Endothelial cell of umbilical vein (primary cell): ENCODE measurements around the gene QRICH2. TPM values are rescaled to one million over a fixed set of nuclear protein-coding genes. Genes with fewer than 3 reads are reported as not detected.

ENCODE experiments used
- BruUV-seq: library from RNA; stranded (reverse); fragments of 400-500 nt; replicated peaks from 2 replicates; lab custom pipeline; 2021; lab: Mats Ljungman, UMichigan
- CTCF ChIA-PET: fragments of 300-600, 350-600 bp; sonication (Branson Sonifier 250); formaldehyde crosslinking; loops from one replicate; lab custom pipeline; 2021; ENCODE audit warnings: antibody characterized with exemption, inconsistent platforms; lab: Charles Lee
- POLR2A ChIA-PET: fragments of 300-600, 350-600 bp; sonication (Branson Sonifier 250); formaldehyde crosslinking; loops from one replicate; lab custom pipeline; 2021; ENCODE audit warnings: antibody characterized with exemption, inconsistent platforms; lab: Charles Lee
- DNase-seq: peaks from one replicate; pipeline ENCODE4 v3.0.0-alpha.2; 2011; ENCODE audit warnings: low read depth, low spot score
- FAIRE-seq: peaks from 2 replicates; lab custom pipeline; 2011; peaks lifted over from hg19 to GRCh38; lab: Jason Lieb, UNC
- H2AFZ ChIP-seq: 2 replicates; pipeline ENCODE4 v1.6.0; 2012; ENCODE audit warnings: low read depth, low read length, control low read depth, inconsistent platforms
- H3K27ac ChIP-seq: 2 replicates; pipeline ENCODE4 v1.5.1; 2011; ENCODE audit warnings: low read depth, mild to moderate bottlenecking, control low read depth, low read length, moderate library complexity; ENCODE audit not compliant: insufficient read depth
- H3K27me3 ChIP-seq, 2 experiments: 2 replicates each; pipeline versions ENCODE4 v1.6.0 to v1.6.1; 2011; ENCODE audit warnings: low read length in 2 of 2, mixed read lengths in 1 of 2; ENCODE audit not compliant: control insufficient read depth in 2 of 2, insufficient read depth in 2 of 2
- H3K36me3 ChIP-seq, 2 experiments: 2 replicates in 1 of 2; 3 replicates in 1 of 2; pipeline ENCODE4 v1.5.1; 2011; ENCODE audit warnings: low read length in 2 of 2, mild to moderate bottlenecking in 1 of 2, moderate library complexity in 1 of 2; ENCODE audit not compliant: control insufficient read depth in 2 of 2, insufficient read depth in 2 of 2; ENCODE audit errors: extremely low read depth in 1 of 2
- H3K4me1 ChIP-seq: 3 replicates; pipeline ENCODE4 v1.5.1; 2011; ENCODE audit warnings: mild to moderate bottlenecking, low read length; ENCODE audit not compliant: control insufficient read depth, insufficient read depth; ENCODE audit errors: extremely low read depth
- H3K4me2 ChIP-seq: 2 replicates; pipeline ENCODE4 v1.6.1; 2011; ENCODE audit warnings: low read length, control low read depth, mixed read lengths; ENCODE audit not compliant: insufficient read depth
- H3K4me3 ChIP-seq, 3 experiments: fragments of 200-600 bp in 1 of 3; sonication (generic), shearing (Covaris generic) in 1 of 3; replicated peaks in 1 of 3; 2 replicates each; pipeline ENCODE4 v1.5.1; 2011 to 2016; ENCODE audit warnings: control low read depth in 3 of 3, low read length in 3 of 3, mild to moderate bottlenecking in 2 of 3, inconsistent platforms in 1 of 3, low read depth in 1 of 3, moderate library complexity in 1 of 3; ENCODE audit not compliant: insufficient read depth in 1 of 3
- H3K79me2 ChIP-seq: 2 replicates; pipeline ENCODE4 v1.6.0; 2012; ENCODE audit warnings: low read length, inconsistent platforms; ENCODE audit not compliant: control insufficient read depth, insufficient read depth
- H3K9ac ChIP-seq: replicated peaks from 2 replicates; pipeline ENCODE3; 2011; ENCODE audit warnings: low read length, control low read depth; ENCODE audit not compliant: insufficient read depth; ENCODE audit errors: extremely low read depth
- H3K9me1 ChIP-seq: replicated peaks from 3 replicates; pipeline ENCODE4 v1.6.0; 2011; ENCODE audit warnings: mild to moderate bottlenecking, low read length; ENCODE audit not compliant: control insufficient read depth, insufficient read depth; ENCODE audit errors: extremely low read depth
- H3K9me3 ChIP-seq: replicated peaks from 2 replicates; pipeline ENCODE4 v1.5.1; 2012; ENCODE audit warnings: low read length, inconsistent platforms; ENCODE audit not compliant: control insufficient read depth, insufficient read depth
- H4K20me1 ChIP-seq: replicated peaks from 2 replicates; pipeline ENCODE3; 2011; ENCODE audit warnings: mild to moderate bottlenecking, low read length; ENCODE audit not compliant: control insufficient read depth, insufficient read depth; ENCODE audit errors: extremely low read depth
- EZH2 ChIP-seq: IDR thresholded peaks from 2 replicates; pipeline ENCODE4 v1.6.1; 2012; ENCODE audit warnings: borderline replicate concordance, low read depth, mild to moderate bottlenecking, moderate library complexity, low read length, inconsistent platforms; ENCODE audit not compliant: severe bottlenecking
- FOS ChIP-seq: IDR thresholded peaks from 2 replicates; pipeline ENCODE4 v1.6.1; 2011; ENCODE audit warnings: mild to moderate bottlenecking, low read length, moderate library complexity, borderline replicate concordance; ENCODE audit not compliant: insufficient read depth
- GATA2 ChIP-seq: IDR thresholded peaks from 2 replicates; pipeline ENCODE4 v1.7.0; 2011; ENCODE audit warnings: low read depth, mild to moderate bottlenecking, moderate library complexity, mixed read lengths, low read length; ENCODE audit not compliant: insufficient read length, insufficient read depth
- JUN ChIP-seq: IDR thresholded peaks from 2 replicates; pipeline ENCODE4 v1.6.1; 2011; ENCODE audit warnings: borderline replicate concordance, low read depth; ENCODE audit not compliant: insufficient read length, insufficient read depth
- MAX ChIP-seq: IDR thresholded peaks from 2 replicates; pipeline ENCODE4 v1.6.1; 2011; ENCODE audit not compliant: insufficient read depth, insufficient read length
- MYC ChIP-seq: IDR thresholded peaks from one replicate; pipeline ENCODE4 v1.6.1; 2011; ENCODE audit warnings: mild to moderate bottlenecking, low read depth, low read length
- POLR2A ChIP-seq: IDR thresholded peaks from 2 replicates; pipeline ENCODE4 v1.6.1; 2012; ENCODE audit warnings: low read depth, mild to moderate bottlenecking, control low read depth, low read length
- POLR2AphosphoS5 ChIP-seq: IDR thresholded peaks from 2 replicates; pipeline ENCODE4 v1.6.1; 2012; ENCODE audit warnings: low read depth, mild to moderate bottlenecking, control low read depth, low read length, moderate library complexity; ENCODE audit not compliant: insufficient read depth
- dilution Hi-C: fragments of 300-500 bp; cut with MboI; formaldehyde crosslinking; loops from one replicate; pipeline ENCODE4 v1.15.0; 2019; ENCODE audit warnings: low sequenced_read_pairs; ENCODE audit not compliant: extremely low pct_ligation_motif_present
- intact Hi-C: fragments of 100-400 bp; cut with micrococcal nuclease; formaldehyde crosslinking; loops from one replicate; pipeline ENCODE4 v1.10.0; 2022
- polyA plus RNA-seq, 4 experiments: library from polyadenylated mRNA; depleted of rRNA in 3 of 4; stranded (reverse) in 3 of 4; unstranded in 1 of 4; fragments of >200 nt; gene quantifications; 2 replicates each; pipeline versions ENCODE4 v1.2.1 to v1.2.3, GENCODE V29; 2011 to 2012; ENCODE audit warnings: missing spikeins in 1 of 4
- total RNA-seq: library from RNA; stranded (reverse); gene quantifications from 2 replicates; pipeline ENCODE4 v1.2.3, GENCODE V29; 2021
- TF ChIP-seq, protein P1 (sequence below), 2 donors: IDR thresholded peaks; 1 replicate in 1 of 2; 2 replicates in 1 of 2; pipeline ENCODE4 v1.5.1; 2011; ENCODE audit warnings: low read length in 2 of 2, mild to moderate bottlenecking in 2 of 2, moderate library complexity in 2 of 2, control low read depth in 1 of 2, inconsistent platforms in 1 of 2, low read depth in 1 of 2; ENCODE audit not compliant: insufficient read depth in 1 of 2; ENCODE audit errors: extremely low read depth in 1 of 2

Gene QRICH2
- total and polyA plus RNA-seq, 2 donors (not counting 3 experiments of a cell fraction or from before 2014, with no cell fraction given), result 6.7 to 9.6 TPM

- CTCF ChIA-PET, result interaction anchor here (1.0 to 2.8 kb wide), 4 partner anchors 37 to 83 kb away, joined by 3 to 21 read pairs (median 7); partner anchors contain the start of gene SPHK1
- Histone ChIP-seq H3K9me1 (no peaks in the 10 kb centered on the region), H3K9me3 (no peaks in the 10 kb centered on the region), H3K27me3 (no peaks in the 10 kb centered on the region), H2AFZ (no peak overlapping the region), H3K4me3 (peak overlapping the region in 1 of 3 experiments; percentile 23), H4K20me1 (peaks cover 2% of the 10 kb centered on the region), H3K9ac (peak overlapping the region; percentile 53), H3K79me2 (peaks cover 2% of the 10 kb centered on the region), H3K27ac (peak overlapping the region; percentile 71), H3K4me2 (peak overlapping the region; percentile 68), H3K36me3 (peaks cover 15 to 25% of the 10 kb centered on the region in 2 experiments), H3K4me1 (peaks cover 30% of the 10 kb centered on the region)
- POLR2A ChIA-PET, result interaction anchor here (0.6 to 1.6 kb wide), 4 partner anchors 20 to 71 kb away, joined by 3 to 8 read pairs (median 5); partner anchors contain the start of genes PRPSAP1 and SPHK1
- TSS peak; percentile 70 for BruUV-seq
- peak; percentile 98 for TF ChIP-seq GATA2
- TF ChIP-seq, protein P1, sequence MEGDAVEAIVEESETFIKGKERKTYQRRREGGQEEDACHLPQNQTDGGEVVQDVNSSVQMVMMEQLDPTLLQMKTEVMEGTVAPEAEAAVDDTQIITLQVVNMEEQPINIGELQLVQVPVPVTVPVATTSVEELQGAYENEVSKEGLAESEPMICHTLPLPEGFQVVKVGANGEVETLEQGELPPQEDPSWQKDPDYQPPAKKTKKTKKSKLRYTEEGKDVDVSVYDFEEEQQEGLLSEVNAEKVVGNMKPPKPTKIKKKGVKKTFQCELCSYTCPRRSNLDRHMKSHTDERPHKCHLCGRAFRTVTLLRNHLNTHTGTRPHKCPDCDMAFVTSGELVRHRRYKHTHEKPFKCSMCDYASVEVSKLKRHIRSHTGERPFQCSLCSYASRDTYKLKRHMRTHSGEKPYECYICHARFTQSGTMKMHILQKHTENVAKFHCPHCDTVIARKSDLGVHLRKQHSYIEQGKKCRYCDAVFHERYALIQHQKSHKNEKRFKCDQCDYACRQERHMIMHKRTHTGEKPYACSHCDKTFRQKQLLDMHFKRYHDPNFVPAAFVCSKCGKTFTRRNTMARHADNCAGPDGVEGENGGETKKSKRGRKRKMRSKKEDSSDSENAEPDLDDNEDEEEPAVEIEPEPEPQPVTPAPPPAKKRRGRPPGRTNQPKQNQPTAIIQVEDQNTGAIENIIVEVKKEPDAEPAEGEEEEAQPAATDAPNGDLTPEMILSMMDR (IDR thresholded peaks at IDR 0.05; ENCODE audit: extremely low read depth in 1 of 2, insufficient read depth in 1 of 2, low read depth in 1 of 2, low read length in 2 of 2), result no peak
- TF ChIP-seq MAX, result no peak
- TF ChIP-seq POLR2AphosphoS5, result peak; percentile 22
- no peak for TF ChIP-seq POLR2A
- TF ChIP-seq JUN, result peak; percentile 84
- TF ChIP-seq FOS, result peak; percentile 58
- no peak for TF ChIP-seq EZH2
- no peak for TF ChIP-seq MYC
- peak; percentile 88 for DNase-seq
- dilution Hi-C loops (no loop called here), intact Hi-C loops (loop anchor here (1.0 to 10.0 kb wide), 4 partner anchors 39 to 190 kb away; partner anchors contain the start of genes PRPSAP1, RHBDF2 and SPHK1)
- FAIRE-seq, result peak; percentile 83
These were observed 6.5 kb upstream of the QRICH2 start for GRCh38 chr17:76314392-76315227.
